Ascending aorta (tissue), 2 donors: ENCODE data around the gene HSP90AB1. TPM values are rescaled to one million over a fixed set of nuclear protein-coding genes. Genes with fewer than 3 reads are reported as not detected.

ENCODE experiments used
- DNase-seq, 2 donors: peaks; one replicate each; pipeline ENCODE4 v3.0.0-alpha.2; 2019; ENCODE audit warnings: low spot score in 2 of 2
- H3K27ac ChIP-seq, 2 donors: fragments of 200-600 bp; sonication (generic); one replicate each; pipeline ENCODE4 v1.5.1; 2016 to 2017; ENCODE audit warnings: mild to moderate bottlenecking in 1 of 2
- H3K27me3 ChIP-seq: fragments of 200-600 bp; sonication (generic); one replicate; pipeline ENCODE4 v1.5.1; 2017
- H3K36me3 ChIP-seq, 2 donors: fragments of 200-600 bp; sonication (generic); one replicate each; pipeline ENCODE4 v1.5.1; 2016
- H3K4me1 ChIP-seq, 2 donors: fragments of 200-600 bp; sonication (generic); one replicate each; pipeline ENCODE4 v1.5.1; 2016 to 2017; ENCODE audit warnings: mild to moderate bottlenecking in 1 of 2
- H3K4me3 ChIP-seq, 2 donors: fragments of 200-600 bp; sonication (generic); one replicate each; pipeline ENCODE4 v1.5.1; 2016 to 2017; ENCODE audit warnings: mild to moderate bottlenecking in 1 of 2
- H3K9me3 ChIP-seq, 2 donors: fragments of 200-600 bp; sonication (generic); one replicate each; pipeline ENCODE4 v1.5.1; 2016
- intact Hi-C: fragments of 100-400 bp; cut with DNase I; formaldehyde crosslinking; loops from one replicate; pipeline ENCODE4 v1.15.1; 2023
- total RNA-seq: library from RNA; depleted of rRNA; stranded (reverse); fragments of >200 nt; gene quantifications from one replicate; pipeline ENCODE4 v1.1.0, GENCODE V29; 2016
- TF ChIP-seq, protein P1 (sequence below), 3 experiments: fragments of 200-600 bp in 2 of 3; fragments of 450-650 bp in 1 of 3; sonication (generic) in 2 of 3; IDR thresholded peaks; one replicate each; pipeline ENCODE4 v1.5.1; 2016 to 2019; ENCODE audit warnings: antibody characterized with exemption in 3 of 3, mild to moderate bottlenecking in 1 of 3, moderate library complexity in 1 of 3

Gene HSP90AB1
- total RNA-seq, 1 donor from 2014 or later, result 354 TPM

DNA sequence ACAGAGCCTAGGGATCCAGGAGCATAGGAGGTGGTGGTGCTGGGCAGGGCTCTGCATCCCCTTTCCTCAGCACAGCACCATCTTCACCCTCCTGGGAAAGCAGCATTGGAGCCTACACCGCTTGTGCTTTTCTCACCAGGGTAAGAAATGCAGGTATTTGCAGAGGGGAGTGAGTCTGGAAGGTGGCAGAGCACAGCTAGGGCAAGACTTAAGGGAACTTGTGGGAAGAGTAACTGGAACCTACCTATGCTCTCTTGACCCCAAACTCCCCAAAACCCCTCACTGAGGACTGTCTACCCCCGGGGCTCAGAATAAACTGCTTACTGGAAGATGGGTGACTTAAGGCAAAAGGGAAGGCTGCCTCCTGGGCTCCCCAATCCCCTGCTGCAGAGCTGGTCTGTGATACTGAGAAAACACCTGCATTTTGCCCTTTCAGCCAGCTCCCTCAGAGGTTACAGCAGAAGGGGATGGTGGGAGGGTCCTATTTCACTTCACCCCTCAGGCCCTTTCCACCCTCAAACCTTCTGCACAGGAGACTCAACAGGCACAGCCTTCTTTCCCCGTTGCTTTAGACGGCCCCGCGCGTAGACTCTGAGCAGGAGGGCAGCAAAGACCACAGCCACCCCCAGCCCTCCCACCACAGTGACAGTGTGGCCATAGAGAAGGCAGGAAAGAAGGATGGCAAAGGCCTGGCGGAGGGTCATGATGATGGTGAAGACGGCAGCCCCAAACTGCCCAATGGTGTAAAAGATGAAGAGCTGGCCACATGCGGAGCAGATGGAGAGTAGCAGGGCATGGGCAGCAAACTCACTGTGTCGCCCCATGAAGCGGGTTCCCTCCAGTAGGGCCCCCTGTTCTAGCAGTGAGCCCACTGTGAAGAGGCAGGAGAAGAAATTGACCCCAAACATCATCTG, 7.5 kb downstream of the HSP90AB1 start:
- peaks cover 52 to 58% of the 10 kb centered on the region in 2 donors for H3K36me3 ChIP-seq
- TF ChIP-seq, protein P1, sequence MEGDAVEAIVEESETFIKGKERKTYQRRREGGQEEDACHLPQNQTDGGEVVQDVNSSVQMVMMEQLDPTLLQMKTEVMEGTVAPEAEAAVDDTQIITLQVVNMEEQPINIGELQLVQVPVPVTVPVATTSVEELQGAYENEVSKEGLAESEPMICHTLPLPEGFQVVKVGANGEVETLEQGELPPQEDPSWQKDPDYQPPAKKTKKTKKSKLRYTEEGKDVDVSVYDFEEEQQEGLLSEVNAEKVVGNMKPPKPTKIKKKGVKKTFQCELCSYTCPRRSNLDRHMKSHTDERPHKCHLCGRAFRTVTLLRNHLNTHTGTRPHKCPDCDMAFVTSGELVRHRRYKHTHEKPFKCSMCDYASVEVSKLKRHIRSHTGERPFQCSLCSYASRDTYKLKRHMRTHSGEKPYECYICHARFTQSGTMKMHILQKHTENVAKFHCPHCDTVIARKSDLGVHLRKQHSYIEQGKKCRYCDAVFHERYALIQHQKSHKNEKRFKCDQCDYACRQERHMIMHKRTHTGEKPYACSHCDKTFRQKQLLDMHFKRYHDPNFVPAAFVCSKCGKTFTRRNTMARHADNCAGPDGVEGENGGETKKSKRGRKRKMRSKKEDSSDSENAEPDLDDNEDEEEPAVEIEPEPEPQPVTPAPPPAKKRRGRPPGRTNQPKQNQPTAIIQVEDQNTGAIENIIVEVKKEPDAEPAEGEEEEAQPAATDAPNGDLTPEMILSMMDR (IDR thresholded peaks at IDR 0.05), result no peak
- no peak for DNase-seq
- no peaks in the 10 kb centered on the region for H3K27me3 ChIP-seq
- no peak overlapping the region for H3K4me3 ChIP-seq
- no peaks in the 10 kb centered on the region for H3K9me3 ChIP-seq
- peaks cover 0 to 21% of the 10 kb centered on the region in 2 donors for H3K4me1 ChIP-seq
- H3K27ac ChIP-seq, result no peak overlapping the region
- intact Hi-C loops, result no loop called here

DNA sequence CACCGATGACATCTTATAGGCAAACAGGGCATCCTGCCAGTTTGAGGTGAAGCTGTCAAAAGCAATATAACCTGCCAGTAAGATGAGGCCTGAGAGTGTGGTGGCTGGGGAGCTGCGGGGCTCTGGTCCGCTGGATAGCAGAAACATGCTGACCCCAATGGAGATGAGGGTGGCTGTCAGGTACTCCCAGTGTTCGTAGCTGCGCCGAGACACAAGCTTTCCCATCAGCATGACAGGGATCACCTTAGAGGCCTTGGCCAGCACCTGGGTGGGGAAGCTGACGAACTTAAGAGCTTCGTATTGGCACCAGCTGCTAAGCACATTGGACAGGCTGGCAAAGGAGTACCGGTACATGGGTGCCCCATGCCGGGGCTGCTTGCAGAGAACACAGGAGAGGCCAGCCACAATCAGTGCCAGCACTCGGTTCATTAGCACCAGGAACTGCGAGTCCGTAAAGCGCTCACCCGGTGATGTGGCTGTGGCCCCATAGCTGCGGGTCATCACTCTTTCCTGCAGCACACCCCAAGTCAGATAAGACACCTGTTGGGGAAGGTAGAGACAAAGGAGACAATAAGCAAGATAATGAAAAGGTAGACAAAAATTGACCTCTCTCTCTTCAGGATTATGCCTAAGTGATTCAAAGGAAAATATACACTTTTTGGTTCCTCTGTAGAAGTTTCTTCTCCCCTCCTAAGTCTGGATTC, 8.4 kb downstream of the HSP90AB1 start:
- Histone ChIP-seq H3K9me3 (no peaks in the 10 kb centered on the region), H3K4me1 (peaks cover 0 to 19% of the 10 kb centered on the region in 2 donors), H3K27ac (no peak overlapping the region), H3K4me3 (no peak overlapping the region), H3K36me3 (peaks cover 48 to 50% of the 10 kb centered on the region in 2 donors), H3K27me3 (no peaks in the 10 kb centered on the region)
- intact Hi-C loops, result no loop called here
- TF ChIP-seq, protein P1 (IDR thresholded peaks at IDR 0.05), result no peak
- no peak for DNase-seq

DNA sequence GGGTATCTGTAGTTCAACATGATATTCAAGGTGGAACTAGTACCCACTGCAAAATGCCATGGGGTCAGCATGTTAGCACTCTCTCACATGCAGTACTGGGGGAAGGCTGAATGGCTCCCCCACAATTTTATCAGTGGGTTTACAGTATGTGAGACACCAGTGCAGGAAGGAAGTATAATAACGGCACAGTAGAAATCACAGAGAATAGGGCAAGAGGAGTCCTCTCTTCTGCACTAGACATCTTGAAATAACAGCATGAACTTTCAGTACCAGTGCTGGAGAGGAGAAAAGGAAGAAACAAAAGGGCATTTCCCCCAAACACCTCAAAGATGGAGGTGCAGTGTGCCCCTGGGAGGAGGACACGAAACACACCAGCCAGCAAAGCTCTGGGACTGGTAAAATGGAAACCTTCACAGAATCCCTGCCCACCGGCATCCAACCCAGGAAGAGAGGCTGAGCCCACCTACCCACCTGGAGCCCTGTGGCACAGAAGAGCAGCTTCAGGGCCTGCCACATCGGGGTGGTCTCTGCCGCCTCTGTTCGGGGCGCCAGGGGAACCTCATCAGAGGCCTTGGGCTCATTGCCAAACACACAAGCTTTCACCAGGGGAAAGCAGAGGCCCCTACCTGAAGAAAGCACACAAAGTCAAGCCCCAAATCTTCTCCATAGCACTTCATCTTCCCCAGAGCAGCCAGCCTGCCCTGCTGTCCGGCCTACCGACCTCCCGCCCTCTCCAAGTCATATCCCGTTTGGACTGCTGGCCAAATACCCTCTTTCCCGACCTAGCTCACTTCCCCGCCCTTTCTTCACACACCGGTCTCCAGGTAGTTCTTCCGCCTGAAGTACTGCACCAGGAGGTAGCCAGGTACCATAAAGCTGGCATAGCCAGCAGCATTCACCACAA, 9.2 kb downstream of the HSP90AB1 start:
- intact Hi-C loops, result loop anchor here (2.0 kb wide), 2 partner anchors 17 to 33 kb away; partner anchors contain the start of gene SLC29A1
- no peak for DNase-seq

DNA sequence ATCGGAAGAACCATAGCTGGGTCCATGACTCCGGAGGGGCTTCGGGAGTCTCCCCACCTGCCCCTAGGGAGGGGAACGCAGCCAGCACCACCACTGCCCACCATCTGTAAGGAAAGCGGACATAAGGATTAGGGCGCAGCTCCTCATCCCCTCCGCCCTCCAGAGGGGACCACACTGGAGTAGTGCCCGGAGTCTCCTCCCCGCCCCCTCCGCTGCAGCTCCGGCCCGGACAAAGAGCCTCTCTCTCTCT, 9.8 kb downstream of the HSP90AB1 start:
- TF ChIP-seq, protein P1 (IDR thresholded peaks at IDR 0.05), result no peak
- no peak for DNase-seq
- H3K27me3 ChIP-seq, result no peaks in the 10 kb centered on the region
- H3K4me3 ChIP-seq, result peak overlapping the region; percentile 77 to 79
- H3K9me3 ChIP-seq, result no peaks in the 10 kb centered on the region
- H3K27ac ChIP-seq, result peak overlapping the region; percentile 73 to 87
- H3K4me1 ChIP-seq, result peaks cover 0 to 12% of the 10 kb centered on the region in 2 donors
- peaks cover 34 to 35% of the 10 kb centered on the region in 2 donors for H3K36me3 ChIP-seq
- intact Hi-C loops, result loop anchor here (1.0 to 2.0 kb wide), 3 partner anchors 18 to 84 kb away; partner anchors contain the start of gene SLC29A1

More for the DNA sequence above, 9.2 kb downstream of the HSP90AB1 start:
- H3K36me3 ChIP-seq, result peaks cover 40 to 41% of the 10 kb centered on the region in 2 donors
- no peaks in the 10 kb centered on the region for H3K9me3 ChIP-seq
- TF ChIP-seq, protein P1 (IDR thresholded peaks at IDR 0.05), result no peak
- H3K27me3 ChIP-seq, result no peaks in the 10 kb centered on the region
- peak overlapping the region; percentile 73 to 87 for H3K27ac ChIP-seq
- peak overlapping the region; percentile 77 to 79 for H3K4me3 ChIP-seq
- H3K4me1 ChIP-seq, result peaks cover 0 to 17% of the 10 kb centered on the region in 2 donors
